GM12875 (cell line): ENCODE measurements around the gene TAS2R46.
"Not testable (repeated sequence)": the region's sequence is repeated elsewhere in the genome, so short reads cannot be mapped to it uniquely, and the experiment has no call there.

Experiments used
- H3K4me3 ChIP-seq: one replicate; pipeline ENCODE4 v1.5.1; 2011; ENCODE audit warnings: low read depth, low read length, control low read depth
- TF ChIP-seq, protein P1 (sequence below): IDR thresholded peaks from 2 replicates; pipeline ENCODE4 v1.5.1; 2011; ENCODE audit warnings: low read depth, mild to moderate bottlenecking, control low read depth, inconsistent platforms, low read length, moderate library complexity, borderline replicate concordance; ENCODE audit not compliant: insufficient read depth

TAS2R46 gene

GRCh38 chr12:11062194-11062593 lies at the start of gene TAS2R46:
Gene TAS2R46, minus strand, starts transcription at chr12:11062294. Its CDS starts 0 bp downstream, at chr12:11062294.
- H3K4me3 ChIP-seq = not testable (repeated sequence)

DNA sequence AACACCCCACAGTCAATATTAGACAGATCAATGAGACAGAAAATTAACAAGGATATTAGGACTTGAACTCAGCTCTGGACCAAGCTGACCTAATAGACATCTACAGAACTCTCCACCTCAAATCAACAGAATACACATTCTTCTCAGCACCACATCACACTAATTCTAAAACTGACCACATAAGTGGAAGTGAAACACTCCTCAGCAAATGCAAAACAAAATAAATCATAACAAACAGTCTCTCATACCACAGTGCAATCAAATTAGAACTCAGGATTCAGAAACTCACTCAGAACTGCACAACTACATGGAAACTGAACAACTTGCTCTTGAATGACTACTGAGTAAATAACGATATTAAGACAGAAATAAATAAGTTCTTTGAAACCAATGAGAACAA lies 49.1 kb upstream of the TAS2R46 start:
- H3K4me3 ChIP-seq = not testable (repeated sequence)

GRCh38 chr12:11108862-11109261 lies 46.8 kb upstream of the TAS2R46 start:
- TF ChIP-seq, protein P1, sequence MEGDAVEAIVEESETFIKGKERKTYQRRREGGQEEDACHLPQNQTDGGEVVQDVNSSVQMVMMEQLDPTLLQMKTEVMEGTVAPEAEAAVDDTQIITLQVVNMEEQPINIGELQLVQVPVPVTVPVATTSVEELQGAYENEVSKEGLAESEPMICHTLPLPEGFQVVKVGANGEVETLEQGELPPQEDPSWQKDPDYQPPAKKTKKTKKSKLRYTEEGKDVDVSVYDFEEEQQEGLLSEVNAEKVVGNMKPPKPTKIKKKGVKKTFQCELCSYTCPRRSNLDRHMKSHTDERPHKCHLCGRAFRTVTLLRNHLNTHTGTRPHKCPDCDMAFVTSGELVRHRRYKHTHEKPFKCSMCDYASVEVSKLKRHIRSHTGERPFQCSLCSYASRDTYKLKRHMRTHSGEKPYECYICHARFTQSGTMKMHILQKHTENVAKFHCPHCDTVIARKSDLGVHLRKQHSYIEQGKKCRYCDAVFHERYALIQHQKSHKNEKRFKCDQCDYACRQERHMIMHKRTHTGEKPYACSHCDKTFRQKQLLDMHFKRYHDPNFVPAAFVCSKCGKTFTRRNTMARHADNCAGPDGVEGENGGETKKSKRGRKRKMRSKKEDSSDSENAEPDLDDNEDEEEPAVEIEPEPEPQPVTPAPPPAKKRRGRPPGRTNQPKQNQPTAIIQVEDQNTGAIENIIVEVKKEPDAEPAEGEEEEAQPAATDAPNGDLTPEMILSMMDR = no peak
- no peak overlapping the region for H3K4me3 ChIP-seq

DNA sequence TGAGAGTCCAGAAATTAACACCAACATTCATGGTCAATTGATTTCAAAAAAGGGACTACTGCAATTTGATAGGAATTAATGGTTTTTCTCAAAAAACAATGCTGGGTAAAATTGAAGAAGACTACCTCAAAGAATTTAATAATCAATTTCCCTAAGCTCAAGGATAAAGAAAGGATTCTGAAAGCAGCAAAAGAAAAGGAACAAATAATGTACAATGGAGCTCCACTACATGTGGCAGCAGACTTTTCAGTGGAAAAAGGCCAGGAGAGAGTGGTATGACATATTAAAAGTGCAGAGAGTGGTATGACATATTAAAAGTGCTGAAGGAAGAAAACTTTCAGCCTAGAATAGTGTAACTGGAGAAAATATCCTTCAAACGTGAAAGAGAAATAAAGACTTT lies 45.6 kb upstream of the TAS2R46 start:
- no peak overlapping the region for H3K4me3 ChIP-seq
- TF ChIP-seq, protein P1 = no peak

DNA sequence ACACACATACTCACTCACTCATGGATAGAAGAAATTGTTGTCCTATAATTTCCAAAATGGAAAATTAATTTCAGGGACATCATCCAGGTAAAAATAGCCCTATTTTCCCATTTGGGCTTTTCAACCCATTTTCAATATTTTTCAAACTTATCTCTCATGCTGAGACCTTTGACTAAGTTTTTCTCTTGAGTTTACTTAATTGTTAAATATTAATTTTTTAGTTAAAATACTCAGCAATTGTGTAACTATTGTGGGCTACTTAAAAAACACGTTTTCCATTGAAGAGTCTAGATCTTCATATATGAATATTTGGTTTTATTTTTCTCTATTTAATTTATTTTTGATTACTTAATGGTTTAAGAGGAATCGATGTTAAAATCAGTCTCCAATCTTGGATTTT lies 44.2 kb upstream of the TAS2R46 start:
- TF ChIP-seq, protein P1 = no peak
- no peak overlapping the region for H3K4me3 ChIP-seq

DNA sequence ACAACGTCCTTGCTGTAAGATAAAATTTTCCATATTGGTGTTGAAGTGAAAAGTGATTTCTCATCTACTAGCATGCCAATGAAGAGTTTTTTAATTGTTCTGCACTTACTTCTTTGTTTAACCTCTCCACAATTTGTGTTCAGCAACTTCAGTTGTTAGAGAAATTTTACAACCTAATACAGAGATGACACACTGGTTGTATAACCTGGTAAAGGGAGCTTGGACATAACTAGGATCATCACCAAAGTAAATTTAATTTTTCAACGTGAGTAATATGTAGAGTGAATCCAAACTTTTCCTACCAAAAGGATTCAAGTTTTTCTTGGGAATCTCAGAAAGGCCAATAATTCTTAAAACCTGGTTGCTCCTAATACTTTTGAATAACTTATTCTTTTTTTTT lies 43.5 kb upstream of the TAS2R46 start:
- TF ChIP-seq, protein P1 = no peak

DNA sequence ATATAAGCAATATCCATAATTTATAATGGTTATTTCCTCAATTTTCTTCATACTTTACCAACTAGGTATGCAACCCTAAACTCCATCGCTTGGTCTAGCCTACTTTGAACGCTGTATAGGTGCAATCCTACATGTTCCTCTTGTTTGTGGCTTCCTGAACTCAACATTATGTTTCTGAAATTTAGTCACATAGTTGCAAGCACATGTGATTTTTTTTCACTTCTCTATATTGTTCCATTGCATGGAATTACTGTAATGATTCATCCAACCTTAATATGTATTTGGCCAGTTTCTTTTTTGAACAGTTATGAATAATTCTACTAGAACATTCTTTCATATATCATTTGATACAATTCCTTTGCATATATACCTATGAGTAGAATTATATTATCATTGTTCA lies 32.8 kb upstream of the TAS2R46 start:
- H3K4me3 ChIP-seq = not testable (repeated sequence)

More for the DNA sequence above, 43.5 kb upstream of the TAS2R46 start:
- H3K4me3 ChIP-seq = no peak overlapping the region

DNA sequence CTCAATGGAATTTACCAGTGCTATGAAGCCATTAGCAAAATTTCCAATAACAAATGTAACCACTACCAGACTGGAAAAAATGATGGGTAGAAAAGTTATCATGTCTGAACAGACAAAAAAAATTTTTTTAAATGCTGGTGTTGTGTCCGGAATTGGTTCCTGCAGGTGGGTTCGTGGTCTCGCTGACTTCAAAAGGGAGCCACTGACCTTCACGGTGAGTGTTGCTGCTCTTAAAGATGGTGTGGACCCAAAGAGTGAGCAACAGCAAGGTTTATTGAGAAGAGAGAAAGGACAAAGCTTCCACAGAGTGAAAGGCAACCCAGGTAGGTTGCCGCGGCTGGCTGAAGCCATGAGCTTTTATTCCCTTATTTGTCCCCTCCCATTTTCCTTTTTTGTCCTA lies 30.0 kb upstream of the TAS2R46 start, which contains the start of gene TAS2R43:
TSS of gene TAS2R43 (minus strand) at position 186 of the 400 bp plus-strand sequence. CDS start at position 102, 84 bp downstream.
- H3K4me3 ChIP-seq = no peak within 1 kb of the TSS
- TF ChIP-seq, protein P1 = no peak

GRCh38 chr12:11089246-11089645 lies 27.2 kb upstream of the TAS2R46 start:
- H3K4me3 ChIP-seq = no peak overlapping the region
- TF ChIP-seq, protein P1 = no peak
